COLO829 (cell line): ENCODE results near the gene TBC1D2.
"Not testable (repeated sequence)": the region's sequence is repeated elsewhere in the genome, so short reads cannot be mapped to it uniquely, and the experiment has no call there.

Source experiments
- DNase-seq: peaks from one replicate; pipeline ENCODE4 v3.0.0; 2012; ENCODE audit warnings: low spot score

The TBC1D2 gene, protein sequence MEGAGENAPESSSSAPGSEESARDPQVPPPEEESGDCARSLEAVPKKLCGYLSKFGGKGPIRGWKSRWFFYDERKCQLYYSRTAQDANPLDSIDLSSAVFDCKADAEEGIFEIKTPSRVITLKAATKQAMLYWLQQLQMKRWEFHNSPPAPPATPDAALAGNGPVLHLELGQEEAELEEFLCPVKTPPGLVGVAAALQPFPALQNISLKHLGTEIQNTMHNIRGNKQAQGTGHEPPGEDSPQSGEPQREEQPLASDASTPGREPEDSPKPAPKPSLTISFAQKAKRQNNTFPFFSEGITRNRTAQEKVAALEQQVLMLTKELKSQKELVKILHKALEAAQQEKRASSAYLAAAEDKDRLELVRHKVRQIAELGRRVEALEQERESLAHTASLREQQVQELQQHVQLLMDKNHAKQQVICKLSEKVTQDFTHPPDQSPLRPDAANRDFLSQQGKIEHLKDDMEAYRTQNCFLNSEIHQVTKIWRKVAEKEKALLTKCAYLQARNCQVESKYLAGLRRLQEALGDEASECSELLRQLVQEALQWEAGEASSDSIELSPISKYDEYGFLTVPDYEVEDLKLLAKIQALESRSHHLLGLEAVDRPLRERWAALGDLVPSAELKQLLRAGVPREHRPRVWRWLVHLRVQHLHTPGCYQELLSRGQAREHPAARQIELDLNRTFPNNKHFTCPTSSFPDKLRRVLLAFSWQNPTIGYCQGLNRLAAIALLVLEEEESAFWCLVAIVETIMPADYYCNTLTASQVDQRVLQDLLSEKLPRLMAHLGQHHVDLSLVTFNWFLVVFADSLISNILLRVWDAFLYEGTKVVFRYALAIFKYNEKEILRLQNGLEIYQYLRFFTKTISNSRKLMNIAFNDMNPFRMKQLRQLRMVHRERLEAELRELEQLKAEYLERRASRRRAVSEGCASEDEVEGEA

DNA sequence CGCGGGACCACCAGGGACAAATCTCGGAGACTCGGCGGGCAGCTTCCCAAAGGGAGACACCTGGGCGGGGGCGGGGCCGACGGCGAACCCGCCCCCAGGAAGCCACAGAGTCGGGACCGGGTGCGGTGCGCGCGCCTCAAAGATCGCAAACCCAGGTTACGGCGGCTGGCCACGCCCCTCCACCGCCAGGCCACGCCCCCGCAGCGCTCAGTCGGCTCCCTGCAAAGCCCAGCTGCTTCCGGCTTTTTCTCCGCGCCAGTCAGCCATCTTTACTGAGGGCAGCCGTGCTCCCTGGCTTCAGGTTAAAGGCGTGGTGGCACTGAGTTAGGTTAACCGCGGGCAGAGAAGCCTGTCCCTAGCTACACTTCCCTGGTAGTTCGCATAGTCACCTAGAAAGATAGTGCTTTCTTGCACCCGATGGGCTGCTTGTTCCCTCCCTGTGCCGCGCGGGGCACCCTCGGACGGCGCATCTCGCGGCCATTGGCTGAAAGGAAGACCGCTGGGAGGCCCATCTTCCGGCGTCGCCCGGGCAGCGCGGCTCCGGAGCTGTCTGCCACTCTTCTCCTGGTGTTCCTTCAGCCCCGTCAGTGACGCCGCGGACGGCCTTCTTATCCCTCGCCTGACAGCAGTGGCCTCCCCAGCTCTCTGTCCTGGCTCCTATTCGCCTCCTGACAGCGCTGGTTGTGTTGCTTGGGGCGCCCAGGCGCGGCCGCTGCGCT is at the start of gene TBC1D2:
Gene TBC1D2 (minus strand): TSS at position 72 of the 719 bp plus-strand sequence. CDS start 108 bp downstream, outside the sequence.
- peak; percentile 97 for DNase-seq

DNA sequence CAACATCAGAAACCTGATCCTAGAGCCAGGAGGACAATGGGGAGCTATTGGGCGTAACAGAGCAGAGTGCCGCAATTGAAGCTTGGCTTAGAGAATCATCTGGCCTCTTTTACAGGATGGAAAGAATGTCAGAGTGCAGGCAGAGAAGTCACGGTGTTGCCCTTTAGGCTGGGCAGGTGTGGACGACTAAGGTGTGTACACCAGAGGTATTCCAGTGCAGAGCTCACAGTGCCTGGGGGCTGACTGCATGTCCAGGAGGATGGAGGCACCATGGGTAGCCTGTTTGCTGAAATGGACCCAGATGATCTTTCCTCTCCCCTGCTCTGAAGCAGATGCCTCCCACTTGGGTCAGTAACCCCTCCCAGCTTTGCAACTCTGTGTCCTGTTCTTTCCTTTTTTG is 48.9 kb upstream of the TBC1D2 start:
- DNase-seq, result no peak

DNA sequence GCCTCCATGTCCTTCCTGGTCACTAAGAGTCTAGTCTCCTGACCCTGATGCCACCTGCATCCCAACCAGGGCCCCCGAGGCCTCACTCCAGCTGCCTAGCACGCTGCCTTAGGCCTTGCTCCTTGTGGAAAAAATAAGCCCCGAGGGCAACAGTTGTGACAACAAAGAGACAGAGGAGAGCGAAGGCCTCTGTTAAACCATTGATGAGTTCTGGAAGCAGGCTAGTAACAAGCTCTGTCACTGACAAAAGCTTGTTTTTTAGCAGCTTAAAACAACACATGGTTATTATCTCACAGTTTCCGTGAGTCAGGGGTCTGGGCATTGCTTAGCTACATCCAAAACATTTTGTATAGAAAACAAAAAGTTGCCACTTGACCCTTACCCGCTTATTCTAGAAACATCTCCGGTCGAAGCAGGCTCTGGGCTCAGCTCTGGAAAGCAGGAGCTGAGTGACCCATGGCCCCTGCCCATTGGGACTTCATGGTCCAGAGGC is 48.2 kb upstream of the TBC1D2 start:
- no peak for DNase-seq

DNA sequence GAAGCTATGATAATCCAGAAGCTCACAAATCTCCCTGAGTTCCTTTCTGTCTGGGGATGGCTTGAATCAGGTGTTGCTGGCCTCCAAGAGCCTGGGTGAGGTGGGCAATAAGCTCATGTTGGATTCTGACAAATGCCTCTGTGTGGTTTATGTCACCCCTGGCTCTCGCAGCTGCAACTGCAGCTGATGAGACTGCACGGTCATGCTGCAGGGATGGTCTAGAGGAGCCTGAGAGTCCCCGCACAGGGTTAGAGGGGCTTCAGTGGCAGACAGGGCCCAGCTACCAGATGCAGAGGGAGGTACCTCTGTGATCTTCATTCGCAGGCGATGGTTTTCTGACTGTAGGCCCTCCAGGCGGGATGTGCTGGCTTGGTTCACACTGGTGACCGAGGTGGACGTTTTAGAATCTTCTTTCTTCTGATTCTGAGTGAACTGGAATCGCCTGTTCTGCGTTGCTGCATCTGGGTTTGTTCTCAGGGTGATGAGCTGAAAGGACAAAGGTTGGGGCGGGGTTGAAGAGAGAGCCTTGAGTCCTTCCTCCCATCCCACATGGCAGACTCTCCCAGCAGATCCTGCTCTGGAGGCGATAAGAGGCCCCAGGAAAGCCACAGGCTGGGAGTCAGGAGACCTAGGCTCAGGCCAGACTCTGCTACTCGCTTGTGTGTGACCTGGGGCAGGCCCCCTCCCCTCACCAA is 47.6 kb upstream of the TBC1D2 start:
- DNase-seq, result no peak

DNA sequence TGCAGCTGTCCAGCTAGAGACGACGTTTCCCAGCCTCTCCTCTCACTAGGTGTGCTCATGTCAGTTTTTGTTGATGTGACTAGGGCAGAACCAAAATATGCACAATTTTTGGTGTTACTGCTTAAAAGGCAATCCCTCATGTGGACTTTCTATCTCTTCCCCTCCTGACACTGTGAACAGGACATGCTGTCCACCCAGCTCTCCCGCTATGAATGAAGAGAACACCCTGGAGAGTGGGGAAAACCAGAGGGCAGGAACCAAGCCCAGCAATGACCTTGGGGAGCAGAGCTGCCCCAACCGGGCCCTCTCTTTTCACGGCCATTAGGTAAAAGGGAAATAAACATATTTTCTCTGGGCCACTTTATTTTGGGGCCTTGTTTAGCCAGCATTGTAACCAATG is 46.7 kb upstream of the TBC1D2 start:
- no peak for DNase-seq

DNA sequence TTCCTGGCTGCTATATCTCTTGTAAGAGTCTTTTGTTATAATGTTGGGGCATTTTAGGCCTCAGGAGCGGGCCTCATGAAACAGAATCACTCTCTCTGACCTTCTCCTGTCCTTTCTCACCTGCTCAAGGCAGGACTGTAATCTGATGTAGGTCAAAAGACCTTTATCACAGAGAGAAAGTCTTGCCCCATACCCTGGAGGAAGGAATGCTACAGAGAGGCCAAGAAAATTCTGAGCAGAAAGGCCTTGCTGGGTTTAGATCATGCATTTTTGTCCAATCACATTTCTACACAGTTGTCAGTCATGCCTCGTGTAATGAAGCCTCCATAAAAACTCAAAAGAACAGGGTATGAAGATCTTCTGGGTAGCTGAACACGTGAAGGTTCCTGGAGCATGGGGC is 45.2 kb upstream of the TBC1D2 start:
- DNase-seq, result no peak

DNA sequence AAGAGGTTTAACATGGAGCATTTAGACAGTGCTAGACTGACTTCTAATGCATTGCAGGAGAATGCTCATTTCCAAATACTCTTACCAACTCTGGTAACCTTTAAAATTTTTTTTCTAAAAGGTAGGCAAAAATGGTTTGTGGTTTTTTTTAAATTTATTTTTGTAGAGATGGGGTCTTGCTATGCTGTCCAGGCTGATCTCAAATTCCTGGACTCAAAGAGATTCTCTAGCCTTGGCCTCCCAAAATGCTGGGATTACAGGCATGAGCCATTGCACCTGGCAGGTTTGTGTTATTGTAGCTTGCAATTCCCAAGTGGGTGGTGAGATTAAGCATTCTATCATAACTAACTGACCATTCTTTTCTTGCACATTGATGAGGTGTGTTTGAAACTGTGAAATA is 43.0 kb upstream of the TBC1D2 start:
- no peak for DNase-seq

DNA sequence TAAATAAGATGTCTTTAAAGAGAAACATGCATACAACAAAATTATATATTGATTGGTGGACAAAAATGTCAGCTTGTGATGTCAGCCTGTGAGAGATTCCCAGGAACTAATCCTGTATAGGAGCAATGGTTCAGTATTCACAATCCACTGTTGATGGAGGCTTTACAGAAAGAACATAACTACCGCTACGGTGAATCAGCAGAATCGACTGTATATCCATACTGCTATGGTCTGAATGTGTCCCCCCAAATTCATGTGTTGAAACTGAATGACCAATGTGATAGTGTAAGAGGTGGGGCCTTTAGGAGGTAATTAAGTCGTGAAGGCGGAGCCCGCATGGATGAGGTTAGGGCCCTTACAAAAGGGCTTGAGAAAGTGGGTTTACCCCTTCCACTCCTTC is 40.4 kb upstream of the TBC1D2 start:
- no peak for DNase-seq

DNA sequence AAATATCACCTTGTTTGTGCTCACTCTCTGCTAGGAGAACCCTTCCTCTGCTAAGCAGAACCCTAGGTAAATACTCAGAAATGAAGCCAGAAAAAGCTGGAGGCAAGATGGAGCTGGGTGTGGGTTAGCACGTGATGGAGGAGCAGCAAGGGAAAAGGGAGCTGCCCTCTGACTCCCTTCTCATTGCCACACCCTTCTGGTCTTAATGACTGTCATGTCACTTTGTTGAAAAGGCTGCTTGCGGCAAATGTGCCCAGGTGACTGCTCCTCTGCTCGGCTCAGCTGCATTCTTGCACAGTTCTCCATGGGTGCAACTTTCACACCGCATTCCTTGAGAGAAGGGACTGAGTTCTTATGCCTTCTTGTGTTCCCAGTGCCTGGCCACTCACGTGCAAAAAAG is 36.4 kb upstream of the TBC1D2 start:
- no peak for DNase-seq

DNA sequence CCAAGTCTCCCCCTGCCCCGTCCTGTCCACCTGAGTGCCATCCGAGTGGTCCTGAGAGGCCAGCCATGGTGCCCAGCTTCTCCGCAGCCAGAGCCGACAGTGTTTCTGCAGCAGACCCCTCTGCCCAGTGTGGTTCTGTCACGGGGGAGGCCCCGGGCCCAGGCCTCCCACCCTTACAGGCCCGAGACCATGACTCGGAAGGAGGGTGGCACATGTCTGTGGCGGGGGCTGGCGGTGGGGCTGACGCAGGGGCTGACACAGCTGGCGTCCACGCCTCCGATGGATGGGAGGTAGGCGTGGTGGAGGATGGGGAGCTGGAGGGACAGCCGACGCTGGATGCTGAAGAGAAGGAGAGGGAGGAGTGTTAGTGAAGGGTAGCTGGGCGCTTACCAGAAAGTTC is 35.0 kb upstream of the TBC1D2 start:
- no peak for DNase-seq

DNA sequence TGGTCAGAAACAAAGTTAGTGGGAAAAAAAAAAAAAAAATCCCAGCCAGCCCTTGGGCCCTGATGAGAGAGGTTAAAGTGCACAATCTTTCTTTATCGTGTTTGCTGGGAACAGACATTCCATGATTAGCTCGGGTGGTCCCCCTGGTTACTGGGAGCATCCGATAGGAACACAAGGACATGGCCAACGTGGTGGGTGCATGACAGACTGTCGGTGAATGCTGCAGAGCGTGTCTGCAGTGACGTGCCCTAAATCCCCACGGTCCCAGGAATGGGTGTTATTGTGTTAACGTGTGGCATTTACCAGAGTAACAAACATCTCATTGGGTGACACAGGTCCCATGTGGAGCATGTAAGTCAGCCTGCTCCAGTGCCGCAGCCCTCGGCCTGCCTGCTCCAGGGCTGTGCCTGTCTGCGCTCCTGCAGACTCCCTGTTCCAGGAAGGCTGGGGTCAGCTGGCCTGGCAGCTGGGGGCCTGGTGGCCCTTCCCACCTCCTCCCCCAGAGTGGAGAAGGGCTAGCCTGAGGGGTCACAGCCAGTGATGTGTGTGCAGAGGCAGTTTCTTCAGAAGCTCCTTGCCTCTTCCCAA is 34.3 kb upstream of the TBC1D2 start:
- DNase-seq, result no peak

DNA sequence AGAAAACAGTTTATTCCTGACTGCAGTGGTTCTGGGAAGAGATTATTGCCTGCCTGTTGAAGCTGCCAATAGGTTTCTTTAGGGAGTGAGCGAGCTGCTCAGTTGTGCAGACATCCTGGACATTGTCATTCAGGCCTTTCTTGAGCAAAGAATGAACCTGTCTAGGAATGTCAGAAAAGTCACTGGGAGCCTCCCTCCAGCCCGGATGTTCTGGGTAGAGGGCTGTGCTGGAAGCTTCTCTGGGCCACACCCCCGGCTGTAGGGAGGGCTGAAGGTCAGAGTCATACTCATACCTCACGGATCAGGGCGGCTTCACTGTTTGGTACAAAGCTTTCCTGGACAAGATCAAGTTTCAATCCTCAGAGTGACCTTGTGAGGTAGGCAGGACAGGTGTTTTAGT is 33.4 kb upstream of the TBC1D2 start:
- DNase-seq, result no peak

DNA sequence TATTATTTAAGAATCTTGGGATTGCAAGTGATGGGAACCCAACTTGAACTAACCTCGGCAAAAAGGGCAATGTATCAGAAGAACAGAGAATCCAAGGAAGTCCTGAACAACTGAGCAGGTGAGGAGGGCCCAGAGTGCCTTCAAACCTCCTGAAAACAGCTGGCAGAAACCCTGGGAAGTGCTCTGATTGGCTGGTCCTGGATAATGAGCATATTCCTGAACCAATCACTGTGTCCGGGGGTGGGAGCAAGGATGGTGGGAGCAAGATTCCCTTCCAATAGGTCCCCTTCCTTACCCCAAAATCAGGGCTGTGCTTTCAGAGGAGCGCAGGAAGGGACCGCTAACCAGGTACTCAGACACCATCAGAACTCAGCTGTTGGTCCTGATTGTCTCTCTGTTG is 31.9 kb upstream of the TBC1D2 start:
- DNase-seq, result no peak

DNA sequence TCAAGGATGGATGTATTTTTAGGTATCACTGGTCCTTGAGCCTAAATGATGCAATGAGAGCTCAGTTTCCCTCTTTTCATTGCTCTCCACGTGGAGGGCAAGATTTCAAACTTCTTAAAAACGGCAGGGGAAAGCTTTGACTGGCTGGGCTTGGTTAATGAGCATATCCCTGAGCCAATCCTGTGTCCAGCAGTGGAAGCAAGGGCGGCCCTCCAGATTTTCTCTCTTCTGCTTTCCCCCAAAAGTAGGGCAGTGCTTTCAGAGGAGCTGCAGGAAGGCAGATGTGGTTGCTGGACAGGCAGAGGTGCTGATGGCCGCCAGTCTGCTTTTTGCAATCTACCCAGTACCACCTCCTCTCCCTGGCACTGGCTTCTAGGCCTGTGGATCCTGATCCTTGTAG is 30.0 kb upstream of the TBC1D2 start:
- no peak for DNase-seq

DNA sequence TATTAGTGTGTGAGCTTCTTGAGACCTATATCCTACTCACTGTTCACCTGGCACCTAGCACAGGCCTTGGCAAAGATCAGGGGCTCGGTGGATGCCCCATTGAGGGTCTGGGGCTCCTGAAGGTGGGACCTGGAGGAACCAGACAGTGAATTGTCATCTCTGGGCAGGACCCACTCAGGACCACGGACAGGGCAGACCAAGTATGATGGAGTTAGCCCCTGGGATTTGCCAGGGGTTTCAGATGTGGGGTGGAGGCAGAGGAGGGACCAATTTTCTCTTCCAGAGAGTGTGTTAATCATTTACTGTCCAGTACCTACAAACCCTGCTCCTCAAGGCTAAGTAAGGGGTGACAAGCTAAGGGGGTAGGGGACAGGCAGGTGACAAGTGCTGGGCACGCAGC is 29.3 kb upstream of the TBC1D2 start:
- no peak for DNase-seq

DNA sequence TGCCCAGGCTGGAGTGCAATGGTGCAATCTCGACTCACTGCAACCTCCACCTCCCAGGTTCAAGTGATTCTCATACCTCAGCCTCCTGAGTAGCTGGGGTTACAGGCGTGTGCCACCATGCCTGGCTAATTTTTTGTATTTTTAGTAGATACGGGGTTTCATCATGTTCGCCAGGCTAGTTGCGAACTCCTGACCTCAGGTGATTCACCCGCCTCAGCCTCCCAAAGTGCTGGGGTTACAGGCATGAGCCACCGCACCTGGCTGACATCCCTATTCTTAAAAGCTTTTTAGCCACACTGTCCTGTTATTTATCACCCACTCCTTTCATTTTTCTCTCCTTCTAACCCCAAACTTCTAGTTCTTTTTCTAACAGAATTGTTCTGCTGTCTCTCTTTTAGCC is 27.7 kb upstream of the TBC1D2 start:
- not testable (repeated sequence) for DNase-seq

DNA sequence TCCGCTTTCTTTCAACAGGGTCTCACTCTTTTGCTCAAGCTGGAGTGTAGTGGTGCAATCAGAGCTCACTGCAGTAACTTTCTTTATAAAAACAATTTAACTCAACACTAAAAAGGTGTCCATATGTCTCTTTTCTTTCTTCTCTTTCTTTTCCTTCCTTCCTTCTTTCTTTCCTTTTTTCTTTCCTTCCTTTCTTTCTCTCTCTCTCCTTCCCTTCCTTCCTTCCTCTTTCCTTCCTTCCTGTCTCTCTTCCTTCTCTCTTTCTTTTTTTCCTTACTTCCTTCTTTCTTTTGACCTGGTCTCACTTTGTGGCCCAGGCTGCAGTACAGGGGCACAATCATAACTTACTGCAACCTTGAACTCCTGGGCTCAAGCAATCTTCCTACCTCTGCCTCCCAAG is 25.8 kb upstream of the TBC1D2 start:
- DNase-seq, result no peak

DNA sequence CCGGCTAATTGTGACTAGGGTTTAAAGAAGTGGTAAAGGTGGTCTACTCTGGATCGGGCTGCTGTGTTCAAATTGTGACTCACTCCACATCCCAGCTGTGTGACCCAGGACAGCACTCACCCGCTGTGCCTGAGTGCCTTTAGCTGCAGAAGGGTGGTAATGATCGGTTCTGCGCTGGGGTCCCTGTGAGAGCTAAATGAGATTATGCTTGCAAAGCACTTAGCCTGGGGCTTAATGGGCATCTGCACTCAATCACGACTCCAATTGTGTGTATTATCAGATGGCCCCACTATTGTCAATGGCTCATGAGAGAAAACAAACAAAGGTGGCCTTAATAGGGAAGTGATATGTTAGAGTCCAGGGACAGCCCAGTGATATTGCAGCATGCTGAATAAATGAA is 25.1 kb upstream of the TBC1D2 start:
- DNase-seq, result no peak

DNA sequence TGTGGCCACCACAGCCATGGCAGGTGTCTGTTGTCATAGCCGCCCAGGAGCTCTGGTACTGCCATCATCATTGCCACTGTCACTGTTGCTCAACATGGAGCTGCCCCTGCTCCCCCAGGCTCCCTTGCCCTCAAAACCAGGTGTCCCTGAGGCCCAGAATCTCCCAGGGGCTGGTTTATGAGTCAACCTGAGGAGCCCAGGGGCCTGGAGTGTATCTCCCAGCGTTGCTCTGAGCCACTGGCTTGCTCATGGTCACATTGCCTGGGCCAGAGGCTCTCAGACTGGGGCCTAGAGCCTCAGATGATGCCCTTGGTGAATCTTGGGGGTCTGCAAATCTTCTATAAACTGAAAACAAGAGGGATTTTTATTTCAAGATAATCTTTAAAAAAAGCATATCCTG is 24.7 kb upstream of the TBC1D2 start:
- DNase-seq, result no peak

DNA sequence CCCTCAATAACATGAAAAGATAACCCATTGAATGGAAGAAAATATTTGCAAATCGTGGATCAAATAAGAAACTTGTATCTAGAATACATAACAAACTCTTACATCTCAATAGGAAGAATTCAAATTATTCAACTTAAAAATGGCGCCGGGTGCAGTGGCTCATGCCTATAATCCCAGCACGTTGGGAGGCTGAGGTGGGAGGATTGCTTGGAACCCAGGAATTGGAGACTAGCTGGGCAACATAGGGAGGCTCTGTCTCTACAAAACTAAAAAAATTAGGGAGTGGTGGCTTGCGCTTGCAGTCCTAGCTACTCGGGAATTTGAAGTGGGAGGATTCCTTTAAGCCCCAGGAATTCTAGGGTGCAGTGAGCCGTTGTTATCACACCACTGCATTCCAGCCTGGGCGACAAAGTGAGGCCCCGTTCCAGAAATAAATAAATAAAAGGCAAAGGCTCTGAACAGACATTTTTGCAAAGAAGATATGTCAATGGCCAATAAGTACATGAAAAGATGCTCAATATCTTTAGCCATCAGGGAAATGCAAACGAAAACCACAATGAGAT is 21.5 kb upstream of the TBC1D2 start:
- no peak for DNase-seq

DNA sequence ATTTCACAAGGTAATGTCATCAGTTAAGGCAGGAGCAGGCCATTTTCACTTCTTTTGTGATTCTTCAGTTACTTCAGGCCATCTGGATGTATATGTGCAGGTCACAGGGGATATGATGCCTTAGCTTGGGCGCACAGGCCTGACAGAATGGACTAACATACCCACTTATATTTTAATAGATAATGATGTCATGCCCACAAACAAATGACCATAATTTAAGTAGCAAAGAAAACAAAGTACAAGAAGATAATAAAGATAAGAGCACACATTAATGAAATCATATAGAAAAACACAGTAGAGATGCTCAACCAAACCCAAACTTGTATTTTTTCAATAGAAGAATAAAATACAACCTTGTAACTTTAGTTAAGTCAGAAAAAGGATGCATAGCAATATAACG is 19.7 kb upstream of the TBC1D2 start:
- no peak for DNase-seq
